SU-DHL-6 (cell line): ENCODE measurements around the gene ARL2BP.

Experiments
- EZH2phosphoT487 ChIP-seq: fragments of 200-600 bp; sonication (generic), shearing (Covaris generic); conservative IDR thresholded peaks from 2 replicates; pipeline ENCODE4 v1.6.1; 2018; ENCODE audit warnings: mild to moderate bottlenecking, antibody characterized with exemption, low read length, moderate library complexity, mixed read lengths
- TF ChIP-seq, protein P1 (sequence below): fragments of 200-600 bp; sonication (generic); IDR thresholded peaks from one replicate; pipeline ENCODE4 v1.5.1; 2017; ENCODE audit warnings: antibody characterized with exemption, mild to moderate bottlenecking, low read length, moderate library complexity; ENCODE audit not compliant: insufficient read depth, poor library complexity, severe bottlenecking

DNA sequence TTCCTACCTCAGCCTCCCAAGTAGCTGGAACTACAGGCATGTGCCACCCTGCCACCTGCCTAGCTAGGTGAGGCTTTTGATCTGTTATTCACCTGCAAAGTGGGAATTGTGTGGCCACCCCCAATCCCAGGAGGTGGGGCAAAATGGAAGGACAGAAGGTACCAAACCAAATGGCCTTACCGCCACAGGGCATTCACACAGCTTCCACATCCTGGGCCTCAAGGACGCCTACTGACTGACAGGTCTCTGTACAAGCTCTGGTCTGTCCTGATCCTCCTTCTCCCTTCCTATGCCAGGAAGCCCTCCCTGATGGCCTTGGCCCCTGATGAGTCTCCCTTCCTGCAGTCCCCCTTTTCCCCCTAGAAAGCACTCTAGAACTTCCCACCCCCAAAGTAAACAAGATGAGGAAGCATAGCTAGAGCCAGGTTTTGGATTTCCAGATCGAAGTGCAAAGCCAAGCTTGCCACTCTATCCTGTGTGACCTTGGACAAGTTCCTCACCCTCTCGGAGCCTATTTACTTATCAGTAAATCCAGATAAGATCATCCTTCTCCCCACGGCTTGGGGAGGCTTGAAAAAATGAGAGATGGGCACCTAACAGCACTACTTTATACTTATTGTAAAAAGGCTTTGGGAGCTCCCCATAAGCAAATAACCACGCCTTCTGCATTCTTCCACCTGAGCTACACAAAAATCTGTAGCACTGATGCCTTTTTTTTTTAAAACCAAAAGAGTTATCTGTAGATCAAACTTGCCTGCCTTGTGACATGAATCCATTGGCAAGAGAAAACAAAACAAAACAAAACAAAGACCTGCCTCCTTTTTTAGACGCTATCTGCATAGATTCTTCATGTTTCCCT, 35.0 kb downstream of the ARL2BP start:
- TF ChIP-seq, protein P1, sequence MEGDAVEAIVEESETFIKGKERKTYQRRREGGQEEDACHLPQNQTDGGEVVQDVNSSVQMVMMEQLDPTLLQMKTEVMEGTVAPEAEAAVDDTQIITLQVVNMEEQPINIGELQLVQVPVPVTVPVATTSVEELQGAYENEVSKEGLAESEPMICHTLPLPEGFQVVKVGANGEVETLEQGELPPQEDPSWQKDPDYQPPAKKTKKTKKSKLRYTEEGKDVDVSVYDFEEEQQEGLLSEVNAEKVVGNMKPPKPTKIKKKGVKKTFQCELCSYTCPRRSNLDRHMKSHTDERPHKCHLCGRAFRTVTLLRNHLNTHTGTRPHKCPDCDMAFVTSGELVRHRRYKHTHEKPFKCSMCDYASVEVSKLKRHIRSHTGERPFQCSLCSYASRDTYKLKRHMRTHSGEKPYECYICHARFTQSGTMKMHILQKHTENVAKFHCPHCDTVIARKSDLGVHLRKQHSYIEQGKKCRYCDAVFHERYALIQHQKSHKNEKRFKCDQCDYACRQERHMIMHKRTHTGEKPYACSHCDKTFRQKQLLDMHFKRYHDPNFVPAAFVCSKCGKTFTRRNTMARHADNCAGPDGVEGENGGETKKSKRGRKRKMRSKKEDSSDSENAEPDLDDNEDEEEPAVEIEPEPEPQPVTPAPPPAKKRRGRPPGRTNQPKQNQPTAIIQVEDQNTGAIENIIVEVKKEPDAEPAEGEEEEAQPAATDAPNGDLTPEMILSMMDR: no peak
- TF ChIP-seq EZH2phosphoT487: no peak
